WERI-Rb-1 (cell line): ENCODE data around the gene PPOX.

Experiments used
- DNase-seq: peaks from one replicate; pipeline ENCODE4 v3.0.0-alpha.2; 2020
- H3K27ac ChIP-seq: fragments of 250-450 bp; sonication (Bioruptor Pico); 2 replicates; pipeline ENCODE4 v1.5.1; 2020; ENCODE audit warnings: mild to moderate bottlenecking, moderate library complexity
- H3K27me3 ChIP-seq: fragments of 250-450 bp; sonication (Bioruptor Pico); 2 replicates; pipeline ENCODE4 v1.5.1; 2021; ENCODE audit warnings: mild to moderate bottlenecking, low read depth, moderate library complexity; ENCODE audit not compliant: insufficient read depth, severe bottlenecking
- H3K36me3 ChIP-seq: fragments of 250-450 bp; sonication (Bioruptor Pico); 2 replicates; pipeline ENCODE4 v1.5.1; 2020; ENCODE audit warnings: mild to moderate bottlenecking, moderate library complexity
- H3K4me3 ChIP-seq: 2 replicates; pipeline ENCODE4 v1.5.1; 2011; ENCODE audit warnings: low read depth, mild to moderate bottlenecking, control low read depth, low read length
- H3K9me3 ChIP-seq: fragments of 250-450 bp; sonication (Bioruptor Pico); 2 replicates; pipeline ENCODE4 v1.5.1; 2021; ENCODE audit warnings: mild to moderate bottlenecking, moderate library complexity; ENCODE audit not compliant: severe bottlenecking
- TF ChIP-seq, protein P1 (sequence below): IDR thresholded peaks from 2 replicates; pipeline ENCODE4 v1.5.1; 2011; ENCODE audit warnings: low read depth, mild to moderate bottlenecking, control low read depth, inconsistent platforms, low read length

PPOX gene

DNA sequence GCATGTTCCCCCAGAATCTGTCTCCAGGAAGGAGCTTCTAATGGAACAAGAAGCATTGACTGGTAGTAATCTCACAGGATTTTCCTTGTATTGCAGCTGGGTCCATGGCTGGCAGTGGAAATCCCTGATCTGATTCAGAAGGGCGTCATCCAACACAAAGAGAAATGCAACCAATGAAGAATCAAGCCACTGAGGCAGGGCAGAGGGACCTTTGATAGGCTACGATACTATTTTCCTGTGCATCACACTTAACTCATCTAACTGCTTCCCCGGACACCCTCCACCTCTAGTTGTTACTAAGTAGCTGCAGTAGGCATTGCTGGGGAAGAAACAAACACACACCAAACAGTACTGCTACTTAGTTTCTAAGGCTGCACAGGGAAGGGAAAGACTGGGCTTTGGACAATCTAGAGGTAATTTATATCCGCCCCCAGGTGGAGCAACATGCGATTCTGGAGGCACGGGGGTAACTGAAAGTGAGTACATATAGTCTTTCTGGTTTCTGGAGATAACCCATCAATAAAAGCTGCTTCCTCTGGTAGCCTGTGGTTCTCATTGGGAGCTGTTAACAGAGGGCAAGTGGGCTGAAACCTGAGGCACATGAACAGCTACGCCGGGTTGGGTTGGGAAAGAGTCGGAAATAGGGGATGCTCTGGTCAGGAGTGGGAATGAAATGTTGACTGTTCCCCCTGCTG is 7.8 kb upstream of the PPOX start:
- H3K36me3 ChIP-seq = peaks cover 53% of the 10 kb centered on the region
- peak overlapping the region; percentile 91 for H3K27ac ChIP-seq
- TF ChIP-seq, protein P1, sequence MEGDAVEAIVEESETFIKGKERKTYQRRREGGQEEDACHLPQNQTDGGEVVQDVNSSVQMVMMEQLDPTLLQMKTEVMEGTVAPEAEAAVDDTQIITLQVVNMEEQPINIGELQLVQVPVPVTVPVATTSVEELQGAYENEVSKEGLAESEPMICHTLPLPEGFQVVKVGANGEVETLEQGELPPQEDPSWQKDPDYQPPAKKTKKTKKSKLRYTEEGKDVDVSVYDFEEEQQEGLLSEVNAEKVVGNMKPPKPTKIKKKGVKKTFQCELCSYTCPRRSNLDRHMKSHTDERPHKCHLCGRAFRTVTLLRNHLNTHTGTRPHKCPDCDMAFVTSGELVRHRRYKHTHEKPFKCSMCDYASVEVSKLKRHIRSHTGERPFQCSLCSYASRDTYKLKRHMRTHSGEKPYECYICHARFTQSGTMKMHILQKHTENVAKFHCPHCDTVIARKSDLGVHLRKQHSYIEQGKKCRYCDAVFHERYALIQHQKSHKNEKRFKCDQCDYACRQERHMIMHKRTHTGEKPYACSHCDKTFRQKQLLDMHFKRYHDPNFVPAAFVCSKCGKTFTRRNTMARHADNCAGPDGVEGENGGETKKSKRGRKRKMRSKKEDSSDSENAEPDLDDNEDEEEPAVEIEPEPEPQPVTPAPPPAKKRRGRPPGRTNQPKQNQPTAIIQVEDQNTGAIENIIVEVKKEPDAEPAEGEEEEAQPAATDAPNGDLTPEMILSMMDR = no peak
- H3K4me3 ChIP-seq = peak overlapping the region; percentile 63
- no peaks in the 10 kb centered on the region for H3K9me3 ChIP-seq
- no peaks in the 10 kb centered on the region for H3K27me3 ChIP-seq
- no peak for DNase-seq

DNA sequence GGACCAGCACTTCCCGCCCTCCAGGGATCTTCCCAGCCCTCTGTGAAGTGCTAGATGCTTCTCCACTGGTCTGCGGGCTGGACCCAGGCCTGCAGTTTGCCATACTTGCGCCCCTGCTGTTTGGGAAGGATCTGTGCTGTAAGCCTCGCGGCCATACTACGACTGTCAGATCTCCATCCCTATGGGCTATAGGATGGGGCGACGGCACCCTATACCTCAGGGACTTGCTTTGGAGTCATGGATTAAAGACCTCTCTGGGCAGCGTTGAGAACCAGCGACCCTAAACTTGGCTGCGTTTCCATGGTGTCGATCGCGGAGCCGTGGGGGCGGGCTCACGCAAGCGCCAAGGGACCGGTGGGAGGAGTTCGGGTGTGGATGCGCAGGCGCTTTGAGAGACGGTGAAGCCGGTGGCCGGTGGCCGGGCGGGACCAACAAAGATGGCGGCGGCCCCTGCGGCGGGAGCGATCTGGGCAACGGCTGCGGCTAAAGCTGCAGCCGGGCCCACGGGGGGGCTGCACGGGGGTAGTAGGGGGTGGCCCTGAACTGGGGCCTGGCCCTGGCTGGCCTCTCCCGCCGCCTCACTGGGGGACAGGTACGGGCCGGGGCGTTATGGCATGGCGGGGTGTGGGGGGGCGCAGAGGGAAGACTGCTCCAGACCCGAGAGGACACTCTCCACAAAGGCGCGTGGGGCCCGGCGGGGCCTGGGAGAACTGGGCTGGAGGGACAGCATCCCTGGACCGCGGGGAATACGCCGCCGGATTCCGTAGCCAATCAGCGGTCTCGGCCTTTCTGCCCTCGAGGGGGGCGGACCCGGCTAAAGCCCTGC is 6.9 kb upstream of the PPOX start, which contains the start of gene USP21:
Gene USP21, plus strand, starts transcription at position 414 of the 826 bp plus-strand sequence. CDS start 1,141 bp downstream, outside the sequence.
- Histone ChIP-seq H3K27me3 (no peaks in the 10 kb centered on the region), H3K4me3 (peak within 1 kb of the TSS; percentile 63), H3K36me3 (peaks cover 57% of the 10 kb centered on the region), H3K27ac (peak within 1 kb of the TSS; percentile 91), H3K9me3 (no peaks in the 10 kb centered on the region)
- DNase-seq = peak; percentile 98
- TF ChIP-seq, protein P1 = peak; percentile 56

GRCh38 chr1:161159913-161160243 is 6.3 kb upstream of the PPOX start:
- H3K27me3 ChIP-seq = no peaks in the 10 kb centered on the region
- H3K27ac ChIP-seq = peak overlapping the region; percentile 91
- no peak for DNase-seq
- TF ChIP-seq, protein P1 = no peak
- H3K9me3 ChIP-seq = no peaks in the 10 kb centered on the region
- H3K4me3 ChIP-seq = peak overlapping the region; percentile 63
- peaks cover 63% of the 10 kb centered on the region for H3K36me3 ChIP-seq

DNA sequence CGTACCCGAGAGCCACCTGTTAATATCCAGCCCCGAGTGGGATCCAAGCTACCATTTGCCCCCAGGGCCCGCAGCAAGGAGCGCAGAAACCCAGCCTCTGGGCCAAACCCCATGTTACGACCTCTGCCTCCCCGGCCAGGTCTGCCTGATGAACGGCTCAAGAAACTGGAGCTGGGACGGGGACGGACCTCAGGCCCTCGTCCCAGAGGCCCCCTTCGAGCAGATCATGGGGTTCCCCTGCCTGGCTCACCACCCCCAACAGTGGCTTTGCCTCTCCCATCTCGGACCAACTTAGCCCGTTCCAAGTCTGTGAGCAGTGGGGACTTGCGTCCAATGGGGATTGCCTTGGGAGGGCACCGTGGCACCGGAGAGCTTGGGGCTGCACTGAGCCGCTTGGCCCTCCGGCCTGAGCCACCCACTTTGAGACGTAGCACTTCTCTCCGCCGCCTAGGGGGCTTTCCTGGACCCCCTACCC is 5.5 kb upstream of the PPOX start:
- H3K27ac ChIP-seq = no peak overlapping the region; the same call in 1 of the 2 replicates
- peaks cover 65% of the 10 kb centered on the region for H3K36me3 ChIP-seq
- no peak for DNase-seq
- no peak overlapping the region for H3K4me3 ChIP-seq
- no peaks in the 10 kb centered on the region for H3K27me3 ChIP-seq
- H3K9me3 ChIP-seq = no peaks in the 10 kb centered on the region
- TF ChIP-seq, protein P1 = no peak

DNA sequence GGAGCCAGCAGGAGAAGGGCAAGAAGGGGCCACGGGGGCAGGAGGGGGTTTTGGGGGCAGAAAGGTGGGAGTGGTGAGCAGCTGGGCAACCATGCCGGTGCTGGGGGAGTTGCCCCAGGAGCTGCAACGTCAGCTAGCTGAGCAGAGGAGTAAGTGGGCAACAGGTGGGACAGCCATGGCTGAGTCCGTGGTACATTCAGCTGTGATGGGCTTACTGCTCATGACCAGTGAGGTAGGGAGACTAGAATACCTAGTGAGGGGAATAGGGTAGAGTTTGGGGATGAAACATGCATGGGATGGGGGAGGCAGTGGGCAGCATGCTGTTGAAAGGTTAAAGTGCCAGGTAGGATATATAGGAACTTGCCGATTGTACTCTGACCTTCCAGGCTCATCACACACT is 4.6 kb upstream of the PPOX start:
- DNase-seq = no peak
- TF ChIP-seq, protein P1 = no peak
- no peaks in the 10 kb centered on the region for H3K27me3 ChIP-seq
- H3K36me3 ChIP-seq = peaks cover 65% of the 10 kb centered on the region
- no peak overlapping the region for H3K27ac ChIP-seq
- H3K9me3 ChIP-seq = no peaks in the 10 kb centered on the region
- no peak overlapping the region for H3K4me3 ChIP-seq
